ENCODE results near the gene SLX9.

SLX9 gene

DNA sequence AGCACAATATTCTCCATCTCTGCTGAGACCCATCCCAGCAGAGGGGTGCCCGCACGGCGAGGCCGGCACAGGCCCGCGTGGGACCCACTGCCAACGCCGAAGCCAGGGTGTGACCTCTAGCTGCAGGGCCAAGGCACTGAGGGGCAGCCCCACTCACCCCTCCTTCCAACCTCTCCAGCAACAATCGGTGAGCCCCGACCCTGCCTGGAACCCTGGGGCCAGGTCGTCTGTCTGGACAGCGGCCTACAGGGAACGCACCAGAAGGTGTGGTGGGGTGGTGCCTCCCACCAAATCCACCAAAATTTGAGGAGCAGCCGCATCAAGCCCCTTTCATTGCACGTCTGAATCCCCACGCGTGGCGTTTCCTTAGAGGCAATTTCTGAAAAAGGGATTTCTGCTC, 71.6 kb downstream of the SLX9 start:
- no peak overlapping the region for H3K23ac ChIP-seq (ENCODE audit: low read length)
- WGBS (ENCODE audit: extremely low coverage, insufficient coverage, insufficient read length) = no CpG with 5 or more reads among the region's 18 CpGs

DNA sequence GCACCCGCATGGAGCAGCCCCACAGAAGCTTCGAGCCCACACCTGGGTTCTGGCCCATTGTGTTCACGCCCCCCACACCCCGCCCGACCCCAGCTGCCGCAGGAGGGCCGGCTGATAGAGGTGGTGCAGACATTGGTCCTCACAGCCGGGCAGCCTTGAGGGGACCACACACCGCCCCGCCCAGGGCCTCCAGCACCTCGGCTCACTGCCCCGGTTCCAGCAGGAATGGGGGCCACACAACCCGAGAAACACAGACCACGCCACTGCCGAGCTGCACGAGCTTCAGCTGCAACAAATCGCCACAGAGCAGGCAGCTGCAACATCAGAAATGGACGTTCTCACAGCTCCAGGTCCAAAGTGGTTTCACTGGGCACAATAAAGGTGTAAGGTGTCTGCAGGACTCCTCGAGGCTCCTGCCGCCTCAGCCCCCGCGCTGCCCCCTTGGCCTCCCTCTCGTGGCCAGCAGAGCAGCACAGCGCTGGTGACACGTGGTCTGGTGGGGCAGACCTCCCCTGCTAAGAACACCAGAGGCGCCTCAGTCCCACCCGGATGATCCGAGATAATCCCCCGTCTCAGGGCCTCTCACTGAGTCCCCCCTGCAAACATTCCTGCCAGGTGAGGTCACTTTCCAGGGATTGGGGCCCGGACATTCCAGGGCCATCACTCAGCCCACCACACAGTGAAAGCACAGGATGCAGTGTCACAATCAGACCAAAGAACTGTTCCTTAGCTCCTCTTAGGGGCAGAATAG, 72.3 kb downstream of the SLX9 start:
- no CpG with 5 or more reads among the region's 30 CpGs for WGBS (ENCODE audit: extremely low coverage, insufficient coverage, insufficient read length)
- H3K27ac ChIP-seq (ENCODE audit: low read depth, low read length) = peak overlapping the region; percentile 96
- H3K9ac ChIP-seq (ENCODE audit: low read length) = no peak overlapping the region
- peak overlapping the region; percentile 30 for H4K12ac ChIP-seq (ENCODE audit: low read depth, low read length)
- no peak overlapping the region for H3K4me3 ChIP-seq (ENCODE audit: low read depth, low read length)
- peak overlapping the region; percentile 95 for H2BK12ac ChIP-seq (ENCODE audit: low read length)
- peak overlapping the region; percentile 94 for H4K91ac ChIP-seq (ENCODE audit: low read depth, low read length)
- peak overlapping the region; percentile 51 for H2AK5ac ChIP-seq (ENCODE audit: low read length)
- DNase-seq = peak; percentile 68 to 77
- H3K9me3 ChIP-seq (ENCODE audit: insufficient read depth, low read depth, low read length) = no peaks in the 10 kb centered on the region
- no peak overlapping the region for H3K23ac ChIP-seq (ENCODE audit: low read length)
- H2BK5ac ChIP-seq (ENCODE audit: low read depth, low read length, poor library complexity) = peak overlapping the region; percentile 92
- peak overlapping the region; percentile 79 for H3K18ac ChIP-seq (ENCODE audit: low read length)
- peaks cover 21 to 27% of the 10 kb centered on the region in 2 experiments for H3K4me1 ChIP-seq (ENCODE audit: control insufficient read depth in 1 of 2, insufficient read depth in 2 of 2, low read length in 2 of 2)
- H2BK120ac ChIP-seq (ENCODE audit: insufficient read depth, low read length, poor library complexity) = peak overlapping the region; percentile 92
- no peaks in the 10 kb centered on the region for H3K27me3 ChIP-seq (ENCODE audit: insufficient read depth, low read length)
- H3K79me2 ChIP-seq (ENCODE audit: control insufficient read depth, insufficient read depth, low read length, poor library complexity) = peaks cover 9% of the 10 kb centered on the region
- H2AFZ ChIP-seq (ENCODE audit: insufficient read depth, low read length, poor library complexity) = peak overlapping the region; percentile 40
- H3K14ac ChIP-seq (ENCODE audit: low read length) = peak overlapping the region; percentile 86
- peaks cover 26% of the 10 kb centered on the region for H3K79me1 ChIP-seq (ENCODE audit: low read length)
- no peaks in the 10 kb centered on the region for H3K36me3 ChIP-seq (ENCODE audit: control insufficient read depth in 1 of 2, insufficient read depth in 2 of 2, low read length in 2 of 2)
- peak overlapping the region; percentile 75 for H4K8ac ChIP-seq (ENCODE audit: low read depth, low read length)
- H3K4ac ChIP-seq (ENCODE audit: low read depth, low read length) = peak overlapping the region; percentile 55
- H3K4me2 ChIP-seq (ENCODE audit: low read length) = peak overlapping the region; percentile 55

More for the DNA sequence above, 71.6 kb downstream of the SLX9 start:
- DNase-seq = no peak
- H3K36me3 ChIP-seq (ENCODE audit: control insufficient read depth in 1 of 2, insufficient read depth in 2 of 2, low read length in 2 of 2) = no peaks in the 10 kb centered on the region
- peak overlapping the region; percentile 1 for H2AFZ ChIP-seq (ENCODE audit: insufficient read depth, low read length, poor library complexity)
- H3K79me2 ChIP-seq (ENCODE audit: control insufficient read depth, insufficient read depth, low read length, poor library complexity) = peaks cover 9% of the 10 kb centered on the region
- no peak overlapping the region for H3K4me2 ChIP-seq (ENCODE audit: low read length)
- peaks cover 26% of the 10 kb centered on the region for H3K79me1 ChIP-seq (ENCODE audit: low read length)
- H4K91ac ChIP-seq (ENCODE audit: low read depth, low read length) = peak overlapping the region; percentile 94
- no peak overlapping the region for H3K27ac ChIP-seq (ENCODE audit: low read depth, low read length)
- H4K8ac ChIP-seq (ENCODE audit: low read depth, low read length) = peak overlapping the region; percentile 60
- no peak overlapping the region for H3K4me3 ChIP-seq (ENCODE audit: low read depth, low read length)
- H3K14ac ChIP-seq (ENCODE audit: low read length) = peak overlapping the region; percentile 86
- H2AK5ac ChIP-seq (ENCODE audit: low read length) = peak overlapping the region; percentile 51
- H3K27me3 ChIP-seq (ENCODE audit: insufficient read depth, low read length) = no peaks in the 10 kb centered on the region
- peak overlapping the region; percentile 95 for H2BK12ac ChIP-seq (ENCODE audit: low read length)
- peaks cover 2% of the 10 kb centered on the region for H3K9me3 ChIP-seq (ENCODE audit: insufficient read depth, low read depth, low read length)
- H3K18ac ChIP-seq (ENCODE audit: low read length) = peak overlapping the region; percentile 40
- H3K4me1 ChIP-seq (ENCODE audit: control insufficient read depth in 1 of 2, insufficient read depth in 2 of 2, low read length in 2 of 2) = peaks cover 23 to 27% of the 10 kb centered on the region in 2 experiments
- peak overlapping the region; percentile 82 for H2BK120ac ChIP-seq (ENCODE audit: insufficient read depth, low read length, poor library complexity)
- no peak overlapping the region for H4K12ac ChIP-seq (ENCODE audit: low read depth, low read length)
- peak overlapping the region; percentile 84 for H2BK5ac ChIP-seq (ENCODE audit: low read depth, low read length, poor library complexity)
- H3K4ac ChIP-seq (ENCODE audit: low read depth, low read length) = peak overlapping the region; percentile 9
- H3K9ac ChIP-seq (ENCODE audit: low read length) = no peak overlapping the region

DNA sequence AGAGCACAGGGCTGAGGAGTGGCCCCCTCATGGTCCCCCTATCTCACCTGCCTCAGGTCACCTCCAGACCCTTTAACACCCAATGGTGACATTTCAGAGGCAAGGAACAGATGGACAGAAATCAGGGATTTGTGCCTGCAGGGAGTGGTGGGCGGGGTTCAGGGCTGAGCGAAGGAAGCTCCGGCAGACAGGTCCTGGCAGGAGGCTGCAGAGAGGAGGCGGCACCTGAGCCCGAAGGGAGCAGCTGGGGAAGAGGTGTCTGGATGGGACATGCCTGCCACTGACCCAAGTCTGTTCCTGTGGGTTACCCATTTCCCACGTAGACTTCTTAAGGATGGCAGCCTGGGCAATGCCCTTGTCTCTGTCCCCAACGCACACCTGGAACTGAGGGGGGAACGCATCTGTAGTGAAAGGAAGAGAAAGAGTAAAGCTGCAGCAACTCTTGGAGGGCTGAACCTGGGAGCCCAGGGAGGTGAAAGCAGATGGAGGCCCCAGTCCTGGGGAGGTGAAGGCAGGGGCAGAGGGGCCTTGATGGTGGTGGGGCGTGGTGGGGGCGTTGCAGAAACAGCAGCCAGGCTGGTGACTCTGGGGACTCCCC, 72.9 kb downstream of the SLX9 start:
- Histone ChIP-seq H4K12ac (ENCODE audit: low read depth, low read length) (peak overlapping the region; percentile 65), H3K14ac (ENCODE audit: low read length) (peak overlapping the region; percentile 60), H3K9me3 (ENCODE audit: insufficient read depth, low read depth, low read length) (no peaks in the 10 kb centered on the region), H4K8ac (ENCODE audit: low read depth, low read length) (peak overlapping the region; percentile 75), H3K4ac (ENCODE audit: low read depth, low read length) (peak overlapping the region; percentile 24), H2BK12ac (ENCODE audit: low read length) (peak overlapping the region; percentile 63), H3K27ac (ENCODE audit: low read depth, low read length) (peak overlapping the region; percentile 96), H3K18ac (ENCODE audit: low read length) (peak overlapping the region; percentile 47), H3K23ac (ENCODE audit: low read length) (no peak overlapping the region), H3K79me1 (ENCODE audit: low read length) (peaks cover 26% of the 10 kb centered on the region), H3K27me3 (ENCODE audit: insufficient read depth, low read length) (no peaks in the 10 kb centered on the region), H2AFZ (ENCODE audit: insufficient read depth, low read length, poor library complexity) (peak overlapping the region; percentile 40), H2BK120ac (ENCODE audit: insufficient read depth, low read length, poor library complexity) (peak overlapping the region; percentile 92), H3K79me2 (ENCODE audit: control insufficient read depth, insufficient read depth, low read length, poor library complexity) (peaks cover 9% of the 10 kb centered on the region), H3K36me3 (ENCODE audit: control insufficient read depth in 1 of 2, insufficient read depth in 2 of 2, low read length in 2 of 2) (no peaks in the 10 kb centered on the region), H2BK5ac (ENCODE audit: low read depth, low read length, poor library complexity) (peak overlapping the region; percentile 92), H3K4me3 (ENCODE audit: low read depth, low read length) (no peak overlapping the region), H2AK5ac (ENCODE audit: low read length) (peak overlapping the region; percentile 22), H3K4me1 (ENCODE audit: control insufficient read depth in 1 of 2, insufficient read depth in 2 of 2, low read length in 2 of 2) (peaks cover 21 to 27% of the 10 kb centered on the region in 2 experiments), H4K91ac (ENCODE audit: low read depth, low read length) (peak overlapping the region; percentile 94), H3K9ac (ENCODE audit: low read length) (no peak overlapping the region), H3K4me2 (ENCODE audit: low read length) (peak overlapping the region; percentile 55)
- WGBS (ENCODE audit: extremely low coverage, insufficient coverage, insufficient read length) = no CpG with 5 or more reads among the region's 10 CpGs
- no peak for DNase-seq

DNA sequence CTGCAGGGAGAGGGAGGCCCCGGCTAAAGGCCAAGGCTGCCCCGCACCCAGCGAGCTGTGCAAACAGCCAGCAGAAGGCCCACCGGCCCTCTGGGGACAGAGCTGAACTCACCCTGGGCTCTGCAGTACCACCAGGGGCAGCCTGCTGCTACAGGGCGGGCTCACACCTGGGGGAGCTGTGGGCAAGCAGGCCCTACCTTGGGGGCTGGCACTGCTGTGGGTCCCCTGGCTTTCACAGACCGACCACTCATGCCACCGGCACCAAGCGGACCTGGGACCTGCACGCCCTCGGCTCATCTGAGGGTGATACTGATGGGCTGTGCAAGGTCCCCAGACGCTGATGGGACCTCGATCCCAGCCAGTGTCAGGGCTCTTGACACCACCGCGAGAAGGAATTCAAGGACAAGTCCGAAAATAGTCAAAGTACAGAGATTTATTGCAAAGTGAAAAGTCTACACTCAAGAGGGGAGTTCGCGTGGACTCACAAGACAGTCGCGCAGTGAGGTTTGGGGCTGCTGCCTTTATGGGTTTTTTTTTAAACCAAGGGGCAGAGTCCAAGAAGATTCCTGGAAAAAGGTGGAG, 73.5 kb downstream of the SLX9 start:
- peaks cover 21 to 31% of the 10 kb centered on the region in 2 experiments for H3K4me1 ChIP-seq (ENCODE audit: control insufficient read depth in 1 of 2, insufficient read depth in 2 of 2, low read length in 2 of 2)
- H3K79me1 ChIP-seq (ENCODE audit: low read length) = peaks cover 31% of the 10 kb centered on the region
- peak overlapping the region; percentile 60 for H3K14ac ChIP-seq (ENCODE audit: low read length)
- peak overlapping the region; percentile 40 for H2AFZ ChIP-seq (ENCODE audit: insufficient read depth, low read length, poor library complexity)
- no peaks in the 10 kb centered on the region for H3K9me3 ChIP-seq (ENCODE audit: insufficient read depth, low read depth, low read length)
- H3K9ac ChIP-seq (ENCODE audit: low read length) = no peak overlapping the region
- H2BK5ac ChIP-seq (ENCODE audit: low read depth, low read length, poor library complexity) = peak overlapping the region; percentile 92
- peaks cover 9% of the 10 kb centered on the region for H3K79me2 ChIP-seq (ENCODE audit: control insufficient read depth, insufficient read depth, low read length, poor library complexity)
- peak overlapping the region; percentile 96 for H3K27ac ChIP-seq (ENCODE audit: low read depth, low read length)
- no CpG with 5 or more reads among the region's 19 CpGs for WGBS (ENCODE audit: extremely low coverage, insufficient coverage, insufficient read length)
- peak overlapping the region; percentile 94 for H4K91ac ChIP-seq (ENCODE audit: low read depth, low read length)
- H3K27me3 ChIP-seq (ENCODE audit: insufficient read depth, low read length) = no peaks in the 10 kb centered on the region
- H2AK5ac ChIP-seq (ENCODE audit: low read length) = peak overlapping the region; percentile 22
- peak overlapping the region; percentile 56 for H2BK12ac ChIP-seq (ENCODE audit: low read length)
- H3K4me2 ChIP-seq (ENCODE audit: low read length) = no peak overlapping the region
- no peak overlapping the region for H3K4me3 ChIP-seq (ENCODE audit: low read depth, low read length)
- H3K36me3 ChIP-seq (ENCODE audit: control insufficient read depth in 1 of 2, insufficient read depth in 2 of 2, low read length in 2 of 2) = no peaks in the 10 kb centered on the region
- peak overlapping the region; percentile 65 for H4K12ac ChIP-seq (ENCODE audit: low read depth, low read length)
- H3K23ac ChIP-seq (ENCODE audit: low read length) = no peak overlapping the region
- peak overlapping the region; percentile 75 for H4K8ac ChIP-seq (ENCODE audit: low read depth, low read length)
- H3K18ac ChIP-seq (ENCODE audit: low read length) = peak overlapping the region; percentile 47
- H3K4ac ChIP-seq (ENCODE audit: low read depth, low read length) = peak overlapping the region; percentile 24
- H2BK120ac ChIP-seq (ENCODE audit: insufficient read depth, low read length, poor library complexity) = peak overlapping the region; percentile 92
- no peak for DNase-seq

All from trophoblast cell (in vitro differentiated cells and primary cell).